Fibroblast of pulmonary artery (primary cell): ENCODE results near the gene KRT86.

ENCODE experiments used
- DNase-seq: peaks from one replicate; pipeline ENCODE4 v3.0.0-alpha.2; 2010; ENCODE audit warnings: low read depth
- H3K4me3 ChIP-seq: replicated peaks from 2 replicates; pipeline ENCODE4 v1.5.1; 2011; ENCODE audit warnings: low read depth, mild to moderate bottlenecking, control low read depth, low read length, moderate library complexity
- TF ChIP-seq, protein P1 (sequence below): IDR thresholded peaks from 2 replicates; pipeline ENCODE4 v1.5.1; 2011; ENCODE audit warnings: mild to moderate bottlenecking, control low read depth, low read length, inconsistent platforms; ENCODE audit errors: missing control alignments

Gene KRT86

DNA sequence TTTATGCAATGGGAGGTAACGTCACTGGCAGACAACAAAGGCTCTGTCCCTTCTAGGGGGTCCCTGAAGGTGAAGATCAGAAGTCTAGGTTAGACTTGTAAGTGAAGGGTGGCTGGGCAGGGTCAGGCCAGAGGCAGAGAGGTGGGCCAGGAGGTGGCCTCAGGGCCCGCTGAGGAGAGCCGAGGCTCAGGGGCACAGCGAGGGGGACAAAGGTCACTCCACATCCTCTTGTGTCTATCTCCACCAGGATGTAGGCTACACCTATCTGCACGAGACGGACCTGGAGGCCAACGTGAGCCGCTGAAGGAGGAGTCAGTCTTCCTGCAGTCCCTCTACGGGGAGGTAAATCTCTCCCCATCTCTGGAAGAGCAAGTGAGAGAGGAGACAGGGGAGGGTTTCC is 72.6 kb downstream of the KRT86 start:
- no peak for DNase-seq
- H3K4me3 ChIP-seq = no peak overlapping the region
- TF ChIP-seq, protein P1, sequence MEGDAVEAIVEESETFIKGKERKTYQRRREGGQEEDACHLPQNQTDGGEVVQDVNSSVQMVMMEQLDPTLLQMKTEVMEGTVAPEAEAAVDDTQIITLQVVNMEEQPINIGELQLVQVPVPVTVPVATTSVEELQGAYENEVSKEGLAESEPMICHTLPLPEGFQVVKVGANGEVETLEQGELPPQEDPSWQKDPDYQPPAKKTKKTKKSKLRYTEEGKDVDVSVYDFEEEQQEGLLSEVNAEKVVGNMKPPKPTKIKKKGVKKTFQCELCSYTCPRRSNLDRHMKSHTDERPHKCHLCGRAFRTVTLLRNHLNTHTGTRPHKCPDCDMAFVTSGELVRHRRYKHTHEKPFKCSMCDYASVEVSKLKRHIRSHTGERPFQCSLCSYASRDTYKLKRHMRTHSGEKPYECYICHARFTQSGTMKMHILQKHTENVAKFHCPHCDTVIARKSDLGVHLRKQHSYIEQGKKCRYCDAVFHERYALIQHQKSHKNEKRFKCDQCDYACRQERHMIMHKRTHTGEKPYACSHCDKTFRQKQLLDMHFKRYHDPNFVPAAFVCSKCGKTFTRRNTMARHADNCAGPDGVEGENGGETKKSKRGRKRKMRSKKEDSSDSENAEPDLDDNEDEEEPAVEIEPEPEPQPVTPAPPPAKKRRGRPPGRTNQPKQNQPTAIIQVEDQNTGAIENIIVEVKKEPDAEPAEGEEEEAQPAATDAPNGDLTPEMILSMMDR = no peak

DNA sequence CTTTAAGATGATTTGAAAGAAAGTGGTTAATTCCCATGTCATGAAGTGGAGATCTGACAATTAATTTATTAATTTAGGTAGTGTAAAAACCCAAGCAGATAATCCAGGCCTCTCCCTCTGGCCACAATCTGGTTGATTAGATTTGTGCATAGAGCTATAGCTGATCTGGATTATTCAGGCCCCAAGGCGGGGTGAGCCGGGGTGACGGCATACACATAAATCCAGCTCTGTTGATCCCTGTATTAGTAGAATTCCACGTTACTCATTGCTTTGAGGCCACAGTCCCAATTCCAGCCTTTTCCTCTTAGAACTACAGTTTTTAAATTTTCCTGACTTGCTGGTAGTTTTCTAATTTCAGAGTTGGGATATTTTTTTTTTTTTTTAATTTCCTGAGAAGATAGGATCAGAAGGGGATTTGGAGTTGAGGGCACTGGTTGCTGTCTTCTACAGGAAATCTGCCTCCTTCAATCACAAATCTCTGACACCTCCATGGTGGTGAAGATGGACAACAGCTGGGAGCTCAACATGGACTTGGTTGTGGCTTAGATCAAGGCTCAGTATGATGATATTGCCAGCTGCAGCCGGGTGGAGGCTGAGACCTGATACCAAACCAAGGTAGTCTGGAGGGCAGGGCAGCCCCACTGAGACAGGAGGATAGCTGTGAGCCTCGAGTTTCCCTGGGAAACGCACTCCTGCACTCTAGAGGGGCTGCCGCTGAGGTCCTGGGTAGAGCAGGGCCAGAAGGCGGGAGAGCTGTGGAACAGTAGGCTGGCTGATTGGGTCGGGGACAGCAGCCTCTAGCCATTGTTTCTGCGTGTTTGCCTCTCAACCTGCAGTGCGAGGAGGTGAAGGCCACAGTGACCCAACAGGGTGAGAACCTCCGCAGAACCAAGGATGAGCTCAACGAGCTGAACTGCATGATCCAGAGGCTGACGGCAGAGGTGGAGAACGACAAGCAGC is 73.4 kb downstream of the KRT86 start:
- TF ChIP-seq, protein P1 = no peak
- no peak overlapping the region for H3K4me3 ChIP-seq
- no peak for DNase-seq

DNA sequence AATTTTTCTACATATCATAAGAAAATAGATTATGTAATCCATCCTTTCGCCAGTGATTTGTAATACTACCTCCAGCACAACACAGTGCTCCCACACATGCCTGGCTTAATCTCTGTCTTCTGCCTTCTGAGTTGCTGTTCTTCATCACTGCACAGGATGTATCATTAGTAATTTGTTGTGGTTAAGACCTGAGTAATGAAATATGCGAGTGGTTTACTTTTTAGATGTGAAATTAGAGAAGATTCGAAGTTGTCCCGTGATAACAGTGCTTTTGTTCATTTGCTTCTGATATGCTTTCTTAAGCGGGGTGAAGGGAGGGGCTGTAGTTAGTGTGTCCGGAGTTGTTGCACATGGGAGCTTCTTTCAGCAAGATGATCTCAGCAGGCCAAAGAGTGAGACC is 74.8 kb downstream of the KRT86 start:
- H3K4me3 ChIP-seq = no peak overlapping the region
- DNase-seq = peak; percentile 34
- TF ChIP-seq, protein P1 = no peak

DNA sequence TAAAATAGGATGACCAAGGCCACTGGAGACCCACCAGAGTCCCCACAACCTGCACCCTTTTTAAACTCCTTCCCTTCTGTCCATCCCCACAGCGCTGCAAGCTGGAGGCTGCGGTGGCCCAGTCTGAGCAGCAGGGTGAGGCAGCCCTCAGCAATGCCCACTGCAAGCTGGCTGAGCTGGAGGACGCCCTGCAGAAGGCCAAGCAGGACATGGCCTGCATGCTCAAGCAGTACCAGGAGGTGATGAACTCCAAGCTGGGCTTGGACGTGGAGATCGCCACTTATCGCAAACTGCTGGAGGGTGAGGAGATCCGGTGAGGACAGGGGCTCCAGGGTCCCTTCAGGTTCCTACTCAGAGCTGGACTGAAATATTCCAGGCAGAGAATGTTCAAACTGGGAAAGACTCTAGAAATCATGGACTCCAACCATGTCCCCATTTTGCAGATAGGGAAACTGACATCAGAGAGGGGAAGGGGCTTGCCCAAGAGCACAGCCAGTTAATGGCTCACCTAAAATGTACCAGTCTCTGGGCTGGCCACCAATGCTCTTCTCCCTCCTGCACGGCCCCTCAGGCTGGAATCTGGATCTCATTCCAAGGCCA is 75.7 kb downstream of the KRT86 start:
- H3K4me3 ChIP-seq = no peak overlapping the region
- DNase-seq = no peak
- TF ChIP-seq, protein P1 = no peak

DNA sequence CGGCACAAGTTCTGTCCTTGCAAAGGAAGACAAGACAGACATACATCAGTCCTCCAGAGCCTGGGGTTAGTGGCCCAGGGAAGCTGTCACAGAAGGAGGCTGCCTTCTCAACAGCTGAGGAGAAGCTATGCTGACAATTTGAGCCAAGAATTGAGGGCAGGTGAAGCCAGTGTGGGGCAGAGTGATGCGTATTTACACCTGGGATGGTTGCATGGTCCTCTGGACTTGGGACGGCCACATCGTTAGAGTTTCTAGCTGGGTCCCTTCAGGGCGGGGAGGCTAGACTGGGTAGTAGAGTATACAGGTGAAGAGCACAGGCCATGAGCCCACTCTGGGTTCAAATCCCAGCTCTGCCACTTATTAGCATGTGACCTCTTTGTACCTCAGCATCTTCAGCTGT is 76.3 kb downstream of the KRT86 start:
- no peak for DNase-seq
- TF ChIP-seq, protein P1 = no peak
- H3K4me3 ChIP-seq = no peak overlapping the region

DNA sequence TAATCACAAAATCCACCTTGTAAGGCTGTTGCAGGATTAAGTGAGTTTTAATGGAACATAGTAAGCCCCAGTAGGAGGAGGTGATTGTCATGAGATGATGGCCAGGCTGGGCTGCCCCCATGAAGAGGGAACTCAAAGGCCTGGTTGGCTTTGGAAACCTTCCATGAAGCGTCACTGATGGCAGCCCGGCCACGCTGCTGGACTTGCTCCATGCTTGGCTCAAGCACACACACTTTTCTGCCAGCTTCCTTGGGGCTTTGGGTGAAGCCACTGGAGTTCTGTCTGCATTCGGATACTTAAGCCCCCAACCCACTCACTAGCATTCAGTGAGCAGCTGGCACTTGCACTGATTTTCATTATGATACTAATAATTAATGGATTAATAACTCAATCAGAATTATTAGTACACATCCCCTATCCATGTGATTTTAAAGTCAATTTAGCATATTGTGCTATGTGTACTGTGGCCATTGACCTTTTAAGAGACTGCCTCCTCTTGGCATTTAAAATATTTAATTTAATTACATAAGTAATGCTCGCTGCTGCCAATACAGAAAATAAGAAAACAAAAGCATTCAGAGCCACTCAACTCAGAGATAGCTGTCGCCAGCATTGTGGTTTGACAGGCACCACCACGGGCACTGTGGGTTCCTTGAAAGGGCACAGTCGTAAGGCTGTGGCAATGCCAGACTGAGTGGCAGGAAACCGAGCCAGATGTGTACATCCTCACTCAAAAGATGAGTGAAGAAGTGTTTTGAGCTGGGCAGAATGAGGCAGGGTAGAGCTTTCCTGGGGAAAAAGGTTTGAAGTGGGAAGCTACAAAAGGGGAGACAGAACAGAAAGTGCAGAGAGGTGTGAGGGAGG is 77.0 kb downstream of the KRT86 start:
- no peak overlapping the region for H3K4me3 ChIP-seq
- TF ChIP-seq, protein P1 = no peak
- DNase-seq = no peak
